Vagina (tissue), 2 donors: Measurements from ENCODE around the gene GJA10. TPM values are rescaled to one million over a fixed set of nuclear protein-coding genes. Genes with fewer than 3 reads are reported as not detected.
"Not testable (repeated sequence)": the region's sequence is repeated elsewhere in the genome, so short reads cannot be mapped to it uniquely, and the experiment has no call there.

Experiments
- DNase-seq, 2 donors: peaks; one replicate each; pipeline ENCODE4 v3.0.0-alpha.2; 2017; ENCODE audit errors: extremely low spot score in 2 of 2
- H3K27ac ChIP-seq: fragments of 200-600 bp; sonication (generic); one replicate; pipeline ENCODE4 v1.5.1; 2019
- H3K27me3 ChIP-seq: fragments of 200-600 bp; sonication (generic); one replicate; pipeline ENCODE4 v1.5.1; 2019
- H3K36me3 ChIP-seq, 2 donors: fragments of 200-600 bp; sonication (generic); one replicate each; pipeline ENCODE4 v1.5.1; 2017 to 2019
- H3K4me1 ChIP-seq: fragments of 200-600 bp; sonication (generic); one replicate; pipeline ENCODE4 v1.5.1; 2019
- H3K4me3 ChIP-seq, 2 donors: fragments of 200-600 bp; sonication (generic); 1 replicate in 1 of 2; 2 replicates in 1 of 2; pipeline ENCODE4 v1.5.1; 2016 to 2019
- H3K9me3 ChIP-seq: fragments of 200-600 bp; sonication (generic); one replicate; pipeline ENCODE4 v1.5.1; 2019
- POLR2A ChIP-seq, 2 donors: fragments of 450-650 bp; IDR thresholded peaks; one replicate each; pipeline ENCODE4 v1.6.1; 2017; ENCODE audit warnings: antibody characterized with exemption in 2 of 2, mild to moderate bottlenecking in 2 of 2, moderate library complexity in 2 of 2
- POLR2AphosphoS5 ChIP-seq, 2 donors: sonication (generic); formaldehyde crosslinking; IDR thresholded peaks; one replicate each; pipeline ENCODE4 v1.9.0; 2017; ENCODE audit warnings: antibody characterized with exemption in 2 of 2, mild to moderate bottlenecking in 2 of 2, low read depth in 1 of 2; ENCODE audit not compliant: insufficient read depth in 1 of 2
- intact Hi-C: fragments of 100-400 bp; cut with DNase I; formaldehyde crosslinking; loops from one replicate; pipeline ENCODE4 v1.15.1; 2023
- total RNA-seq: library from RNA; depleted of rRNA; stranded (reverse); fragments of >200 nt; gene quantifications from one replicate; pipeline ENCODE4 v1.2.3, GENCODE V29; 2016
- TF ChIP-seq, protein P1 (sequence below), 3 experiments: fragments of 450-650 bp in 2 of 3; fragments of 200-600 bp in 1 of 3; sonication (generic) in 1 of 3; IDR thresholded peaks; one replicate each; pipeline ENCODE4 v1.5.1; 2017 to 2019; ENCODE audit warnings: antibody characterized with exemption in 3 of 3, mild to moderate bottlenecking in 2 of 3, moderate library complexity in 2 of 3

Gene GJA10
- total RNA-seq: not detected

- no peak within 1 kb of the TSS for H3K27ac ChIP-seq
- H3K9me3 ChIP-seq: no peaks in the 10 kb centered on the region
- no peaks in the 10 kb centered on the region for H3K36me3 ChIP-seq
- no peaks in the 10 kb centered on the region for H3K27me3 ChIP-seq
- H3K4me1 ChIP-seq: no peaks in the 10 kb centered on the region
- no peak within 1 kb of the TSS for H3K4me3 ChIP-seq
- no peak for DNase-seq
- intact Hi-C loops: no loop called here
- TF ChIP-seq POLR2AphosphoS5 (IDR thresholded peaks at IDR 0.05; ENCODE audit: insufficient read depth in 1 of 2, low read depth in 1 of 2) (no peak), POLR2A (IDR thresholded peaks at IDR 0.05) (no peak)
- TF ChIP-seq, protein P1, sequence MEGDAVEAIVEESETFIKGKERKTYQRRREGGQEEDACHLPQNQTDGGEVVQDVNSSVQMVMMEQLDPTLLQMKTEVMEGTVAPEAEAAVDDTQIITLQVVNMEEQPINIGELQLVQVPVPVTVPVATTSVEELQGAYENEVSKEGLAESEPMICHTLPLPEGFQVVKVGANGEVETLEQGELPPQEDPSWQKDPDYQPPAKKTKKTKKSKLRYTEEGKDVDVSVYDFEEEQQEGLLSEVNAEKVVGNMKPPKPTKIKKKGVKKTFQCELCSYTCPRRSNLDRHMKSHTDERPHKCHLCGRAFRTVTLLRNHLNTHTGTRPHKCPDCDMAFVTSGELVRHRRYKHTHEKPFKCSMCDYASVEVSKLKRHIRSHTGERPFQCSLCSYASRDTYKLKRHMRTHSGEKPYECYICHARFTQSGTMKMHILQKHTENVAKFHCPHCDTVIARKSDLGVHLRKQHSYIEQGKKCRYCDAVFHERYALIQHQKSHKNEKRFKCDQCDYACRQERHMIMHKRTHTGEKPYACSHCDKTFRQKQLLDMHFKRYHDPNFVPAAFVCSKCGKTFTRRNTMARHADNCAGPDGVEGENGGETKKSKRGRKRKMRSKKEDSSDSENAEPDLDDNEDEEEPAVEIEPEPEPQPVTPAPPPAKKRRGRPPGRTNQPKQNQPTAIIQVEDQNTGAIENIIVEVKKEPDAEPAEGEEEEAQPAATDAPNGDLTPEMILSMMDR (IDR thresholded peaks at IDR 0.05): no peak
These were observed at the start of gene GJA10 for GRCh38 chr6:89894169-89894568. TSS of gene GJA10 (plus strand) at chr6:89894469. CDS start at chr6:89894469, 0 bp downstream.

GRCh38 chr6:89847513-89847912, 46.8 kb upstream of the GJA10 start:
- H3K27me3 ChIP-seq, intact Hi-C loops, H3K36me3 ChIP-seq, H3K4me3 ChIP-seq, H3K9me3 ChIP-seq, H3K27ac ChIP-seq, DNase-seq: not testable (repeated sequence)
- H3K4me1 ChIP-seq: peaks cover 13% of the 10 kb centered on the region

GRCh38 chr6:89853068-89853467, 41.2 kb upstream of the GJA10 start:
- Histone ChIP-seq H3K27ac (no peak overlapping the region), H3K9me3 (no peaks in the 10 kb centered on the region), H3K4me1 (no peaks in the 10 kb centered on the region), H3K36me3 (peaks cover 7 to 37% of the 10 kb centered on the region in 2 donors), H3K27me3 (no peaks in the 10 kb centered on the region), H3K4me3 (no peak overlapping the region)
- no peak for DNase-seq
- intact Hi-C loops: no loop called here
- TF ChIP-seq, protein P1 (IDR thresholded peaks at IDR 0.05): no peak
- TF ChIP-seq POLR2A (IDR thresholded peaks at IDR 0.05): no peak
- TF ChIP-seq POLR2AphosphoS5 (IDR thresholded peaks at IDR 0.05; ENCODE audit: insufficient read depth in 1 of 2, low read depth in 1 of 2): no peak

GRCh38 chr6:89858041-89858440, 36.2 kb upstream of the GJA10 start:
- no peaks in the 10 kb centered on the region for H3K4me1 ChIP-seq
- H3K36me3 ChIP-seq: peaks cover 7 to 85% of the 10 kb centered on the region in 2 donors
- H3K27me3 ChIP-seq: no peaks in the 10 kb centered on the region
- no peak overlapping the region for H3K27ac ChIP-seq
- intact Hi-C loops: no loop called here
- no peak overlapping the region for H3K4me3 ChIP-seq
- TF ChIP-seq POLR2A (IDR thresholded peaks at IDR 0.05) (no peak), POLR2AphosphoS5 (IDR thresholded peaks at IDR 0.05; ENCODE audit: insufficient read depth in 1 of 2, low read depth in 1 of 2) (no peak)
- TF ChIP-seq, protein P1 (IDR thresholded peaks at IDR 0.05): no peak
- DNase-seq: no peak
- no peaks in the 10 kb centered on the region for H3K9me3 ChIP-seq

DNA sequence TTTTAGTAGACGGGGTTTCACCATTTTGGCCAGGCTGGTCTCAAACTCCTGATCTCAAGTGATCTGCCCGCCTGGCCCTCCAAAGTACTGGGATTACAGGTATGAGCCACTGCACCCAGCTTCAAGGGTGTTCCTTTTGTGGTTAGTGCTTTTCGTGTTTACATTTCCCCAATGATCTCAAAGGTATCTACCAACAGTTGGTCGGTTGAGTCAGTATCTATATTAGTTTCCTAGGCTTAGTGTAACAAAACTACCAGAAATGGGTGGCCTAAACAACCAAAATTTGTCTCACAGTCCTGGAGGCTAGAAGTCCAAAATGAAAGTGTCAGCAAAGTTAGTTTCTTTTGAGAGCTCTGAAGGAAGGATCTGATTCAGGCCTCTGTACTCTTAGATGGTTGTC, 34.5 kb upstream of the GJA10 start:
- DNase-seq: no peak
- no peak overlapping the region for H3K27ac ChIP-seq
- H3K36me3 ChIP-seq: peaks cover 7 to 86% of the 10 kb centered on the region in 2 donors
- no peak overlapping the region for H3K4me3 ChIP-seq
- H3K4me1 ChIP-seq: no peaks in the 10 kb centered on the region
- TF ChIP-seq POLR2A (IDR thresholded peaks at IDR 0.05) (no peak), POLR2AphosphoS5 (IDR thresholded peaks at IDR 0.05; ENCODE audit: insufficient read depth in 1 of 2, low read depth in 1 of 2) (no peak)
- TF ChIP-seq, protein P1 (IDR thresholded peaks at IDR 0.05): no peak
- intact Hi-C loops: no loop called here
- H3K9me3 ChIP-seq: no peaks in the 10 kb centered on the region
- H3K27me3 ChIP-seq: no peaks in the 10 kb centered on the region
